ENCODE measurements around the gene LRIF1.
A peak's percentile ranks its signal among the peaks of the same experiment; 100 is the strongest.

Gene LRIF1

DNA sequence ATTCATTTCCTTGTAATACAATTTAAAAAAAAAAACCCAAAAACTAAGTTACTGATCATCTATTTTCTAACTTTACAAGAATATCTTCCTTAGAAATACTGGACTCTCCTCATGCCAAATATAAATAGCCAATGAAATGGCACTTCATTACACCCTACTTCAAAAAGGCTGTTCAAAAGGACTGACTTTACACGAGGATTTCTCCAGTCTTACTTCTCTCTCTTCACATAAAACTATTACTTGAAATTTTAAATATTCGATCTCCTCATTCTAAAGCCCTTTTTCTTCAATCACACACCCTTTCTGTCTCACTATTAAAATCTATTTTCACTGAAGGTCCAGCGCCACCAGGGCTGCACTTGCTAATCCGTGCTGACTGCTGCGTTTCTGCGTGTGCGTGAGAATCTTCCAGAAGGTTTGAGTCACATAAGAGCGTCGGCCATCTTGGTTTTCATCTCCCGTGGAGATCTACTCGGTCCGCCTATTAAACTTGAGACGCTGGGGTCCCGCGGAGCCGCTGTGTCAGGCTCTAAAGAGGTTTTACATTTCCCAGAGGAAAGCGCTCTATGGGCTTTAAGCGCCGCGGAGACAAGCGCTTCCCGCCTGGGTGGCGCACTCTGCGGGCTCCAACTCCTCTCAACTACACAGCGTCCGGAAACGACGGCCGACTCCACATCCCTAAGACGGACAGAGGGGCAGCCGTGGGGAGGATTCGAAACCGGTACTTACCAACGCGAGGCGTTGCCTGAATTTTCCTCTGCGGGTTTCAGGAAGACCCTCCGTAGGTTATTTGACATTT is 631 bp downstream of the LRIF1 start:
- peak overlapping the region; percentile 91 for H3K4me3 ChIP-seq (ENCODE audit: control insufficient read depth, low read depth, low read length)
- TF ChIP-seq CTCF (conservative IDR thresholded peaks at IDR 0.05; ENCODE audit: control insufficient read depth, insufficient read depth, low read depth, low read length) = peak; percentile 20
- peak; percentile 86 for DNase-seq (ENCODE audit: low read depth)

DNA sequence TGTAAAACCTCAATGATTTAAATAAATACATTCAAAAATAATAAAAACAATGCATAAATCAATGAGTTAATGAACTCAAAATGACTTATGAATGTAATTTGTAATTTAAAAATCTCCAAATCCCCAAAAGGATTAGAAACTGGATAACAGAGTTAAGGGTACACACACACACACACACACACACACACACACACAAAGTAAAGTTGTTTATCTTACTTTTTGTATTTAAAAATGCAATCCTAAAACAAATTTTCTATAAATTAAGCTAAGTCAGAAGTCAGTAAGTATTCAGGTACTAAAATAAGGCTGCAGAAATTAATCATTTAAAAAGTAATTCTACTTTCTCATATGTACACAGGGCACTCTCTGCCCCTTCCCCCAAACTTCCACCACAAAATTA is 1.8 kb downstream of the LRIF1 start:
- H3K4me3 ChIP-seq (ENCODE audit: control insufficient read depth, low read depth, low read length) = no peak overlapping the region
- no peak for DNase-seq (ENCODE audit: low read depth)
- no peak for TF ChIP-seq CTCF (conservative IDR thresholded peaks at IDR 0.05; ENCODE audit: control insufficient read depth, insufficient read depth, low read depth, low read length)

- no peak overlapping the region for H3K4me3 ChIP-seq (ENCODE audit: control insufficient read depth, low read depth, low read length)
- TF ChIP-seq CTCF (conservative IDR thresholded peaks at IDR 0.05; ENCODE audit: control insufficient read depth, insufficient read depth, low read depth, low read length) = no peak
- no peak for DNase-seq (ENCODE audit: low read depth)
Measured at GRCh38 chr1:110960777-110961420, 2.8 kb downstream of the LRIF1 start.

- no peak overlapping the region for H3K4me3 ChIP-seq (ENCODE audit: control insufficient read depth, low read depth, low read length)
- no peak for DNase-seq (ENCODE audit: low read depth)
- no peak for TF ChIP-seq CTCF (conservative IDR thresholded peaks at IDR 0.05; ENCODE audit: control insufficient read depth, insufficient read depth, low read depth, low read length)
Measured at GRCh38 chr1:110957798-110958197, 5.9 kb downstream of the LRIF1 start.

- DNase-seq (ENCODE audit: low read depth) = no peak
- no peak overlapping the region for H3K4me3 ChIP-seq (ENCODE audit: control insufficient read depth, low read depth, low read length)
- TF ChIP-seq CTCF (conservative IDR thresholded peaks at IDR 0.05; ENCODE audit: control insufficient read depth, insufficient read depth, low read depth, low read length) = no peak
Measured at GRCh38 chr1:110956586-110956985, 7.1 kb downstream of the LRIF1 start.

- no peak for TF ChIP-seq CTCF (conservative IDR thresholded peaks at IDR 0.05; ENCODE audit: control insufficient read depth, insufficient read depth, low read depth, low read length)
- DNase-seq (ENCODE audit: low read depth) = no peak
Measured at GRCh38 chr1:110953031-110953430, 10.7 kb downstream of the LRIF1 start.

More at GRCh38 chr1:110953031-110953430, 10.7 kb downstream of the LRIF1 start:
- H3K4me3 ChIP-seq (ENCODE audit: control insufficient read depth, low read depth, low read length) = no peak overlapping the region
